Activated CD4-positive, alpha-beta T cell treated with anti-CD3 and anti-CD28 coated beads for 48 hours (primary cell): ENCODE measurements around the gene ELAVL1.
"Not testable (repeated sequence)": the region's sequence is repeated elsewhere in the genome, so short reads cannot be mapped to it uniquely, and the experiment has no call there.

Source experiments
- DNase-seq: peaks from one replicate; pipeline ENCODE4 v3.0.0-alpha.2; 2020

The ELAVL1 gene

DNA sequence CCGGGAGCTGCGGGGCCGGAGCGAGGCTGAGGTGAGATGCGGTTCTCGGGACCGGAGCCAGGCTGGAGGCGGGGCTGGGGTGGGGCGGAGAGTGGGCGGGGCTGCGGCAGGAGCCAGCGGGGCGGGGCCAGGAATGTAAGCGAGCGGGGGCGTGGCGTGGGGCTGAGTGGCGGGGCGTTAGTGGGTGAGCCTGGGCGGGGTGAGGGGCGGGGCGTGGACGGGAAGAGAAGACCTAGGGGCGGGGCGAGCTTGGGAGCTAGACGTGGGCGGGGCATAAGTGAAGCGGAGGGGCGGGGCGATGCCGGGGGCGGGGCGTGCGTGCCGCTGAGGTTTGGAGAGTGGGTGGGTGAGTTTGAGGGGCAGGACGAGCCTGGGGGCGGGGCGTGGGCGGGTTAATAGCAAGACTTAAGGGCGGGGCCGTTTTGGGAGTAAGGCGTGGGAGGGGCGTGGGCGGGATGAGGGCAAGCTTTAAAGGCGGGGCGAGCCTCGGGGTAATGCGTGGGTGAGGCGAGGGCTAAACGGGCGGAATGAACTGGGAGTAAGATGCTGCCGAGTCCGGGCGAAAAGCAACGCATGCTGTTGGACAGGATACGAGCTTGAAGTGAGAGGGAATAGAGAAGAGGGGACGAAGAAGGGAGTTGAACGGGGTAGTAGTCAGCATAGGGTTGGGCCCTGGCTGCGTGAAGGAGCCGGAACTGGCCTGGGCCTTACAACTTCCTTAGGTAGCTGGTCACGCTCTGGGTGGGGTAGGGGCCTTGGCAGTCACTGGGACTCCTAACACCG is 84.7 kb downstream of the ELAVL1 start:
- DNase-seq, result peak; percentile 100

DNA sequence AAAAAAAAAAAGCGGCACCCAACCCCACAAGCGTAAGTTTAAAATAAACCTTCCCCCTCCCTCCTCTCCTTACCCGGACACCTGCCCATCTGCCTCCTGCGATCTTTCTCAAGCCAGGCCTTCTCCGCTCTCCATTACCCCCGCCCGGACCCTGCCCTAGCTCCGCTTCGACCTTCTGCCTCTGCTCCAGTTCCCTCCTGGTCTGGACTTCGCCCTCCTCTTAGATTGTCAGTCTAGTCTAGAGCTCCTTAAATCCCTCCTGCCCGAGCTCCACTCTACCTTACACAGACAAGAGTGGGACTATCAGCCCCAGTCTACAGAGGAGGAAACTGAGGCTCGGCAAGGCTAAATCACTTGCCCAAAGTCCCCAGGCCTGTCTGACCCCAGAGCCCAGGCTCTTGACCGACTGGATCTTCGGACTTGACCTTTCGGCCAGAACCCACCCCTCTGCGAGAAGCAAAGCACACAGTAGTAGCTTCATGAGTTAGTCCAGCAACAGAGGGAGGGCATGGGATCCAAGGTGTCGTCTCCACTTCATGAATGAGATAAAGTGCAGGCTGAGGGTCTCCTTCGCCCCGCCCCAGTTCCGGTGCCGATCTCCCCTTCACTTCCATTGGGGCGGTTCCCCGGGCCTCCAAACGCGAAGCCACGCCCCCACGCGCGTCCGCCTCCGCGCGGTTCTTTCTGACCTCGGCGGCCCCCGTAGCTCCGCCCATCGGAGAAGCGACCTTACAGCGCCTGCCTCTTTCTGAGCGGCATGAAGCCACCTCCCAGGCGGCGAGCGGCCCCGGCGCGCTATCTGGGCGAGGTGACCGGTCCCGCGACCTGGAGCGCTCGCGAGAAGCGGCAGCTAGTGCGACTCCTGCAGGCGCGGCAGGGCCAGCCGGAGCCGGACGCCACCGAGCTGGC is 85.6 kb downstream of the ELAVL1 start, which contains the start of gene SNAPC2:
TSS of gene SNAPC2 (plus strand) at position 729 of the 909 bp plus-strand sequence. CDS start at position 758, 29 bp downstream.
- DNase-seq, result peak; percentile 98

DNA sequence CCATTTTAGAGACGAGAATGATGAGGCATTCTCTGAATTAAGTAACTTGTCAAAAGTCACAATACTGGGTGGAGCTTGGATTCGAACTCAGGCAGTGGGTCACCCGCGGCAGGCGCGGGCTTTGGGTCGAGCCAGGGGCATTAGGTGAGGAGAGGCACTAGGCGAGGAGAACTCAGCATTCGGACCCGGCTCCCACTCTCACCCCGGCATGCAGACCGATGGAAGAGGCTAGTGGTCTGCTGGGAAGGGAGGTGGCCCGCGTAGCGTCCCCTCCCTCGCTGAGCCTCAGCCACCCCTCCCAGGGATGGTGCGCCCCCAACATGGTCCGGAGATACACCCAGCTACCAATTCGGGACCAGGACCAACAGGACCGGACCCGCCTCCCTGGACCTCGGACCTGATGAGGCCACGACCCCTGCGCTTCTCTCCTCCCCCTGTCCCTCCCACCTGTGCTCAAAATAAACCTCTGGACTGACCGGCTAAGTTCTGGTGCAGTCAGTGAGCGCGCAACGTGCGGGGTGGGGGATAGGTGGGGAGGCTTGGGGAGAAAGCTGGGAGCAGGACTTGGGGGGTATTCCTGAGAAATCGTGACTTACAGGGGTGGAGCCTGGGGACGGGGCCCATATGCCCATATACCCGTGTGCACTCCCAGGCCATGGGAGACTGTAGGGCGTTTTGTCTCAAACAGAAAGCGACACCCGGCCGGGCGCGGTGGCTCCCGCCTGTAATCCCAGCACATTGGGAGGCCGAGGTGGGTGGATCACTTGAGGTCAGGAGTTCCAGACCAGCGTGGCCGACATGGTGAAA is 86.6 kb downstream of the ELAVL1 start:
- DNase-seq, result no peak

DNA sequence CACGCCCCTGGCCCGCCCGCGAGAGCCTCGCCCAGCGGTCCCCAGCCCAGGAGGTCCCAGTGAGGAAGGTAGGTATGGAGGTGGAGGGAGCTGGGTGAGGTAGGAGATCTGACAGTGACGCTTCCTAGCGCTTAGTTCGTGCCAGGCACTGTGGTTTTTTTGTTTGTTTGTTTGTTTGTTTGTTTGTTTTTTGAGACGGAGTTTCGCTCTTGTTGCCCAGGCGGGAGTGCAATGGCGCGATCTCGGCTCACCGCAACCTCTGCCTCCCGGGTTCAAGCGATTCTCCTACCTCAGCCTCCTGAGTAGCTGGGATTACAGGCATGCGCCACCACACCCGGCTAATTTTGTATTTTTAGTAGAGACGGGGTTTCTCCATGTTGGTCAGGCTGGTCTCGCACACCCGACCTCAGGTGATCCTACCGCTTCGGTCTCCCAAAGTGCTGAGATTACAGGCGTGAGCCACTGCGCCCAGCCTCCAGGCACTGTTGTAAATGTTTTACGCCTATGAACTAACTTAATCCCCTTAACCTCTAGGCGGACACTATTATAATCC is 87.3 kb downstream of the ELAVL1 start:
- DNase-seq, result not testable (repeated sequence)

DNA sequence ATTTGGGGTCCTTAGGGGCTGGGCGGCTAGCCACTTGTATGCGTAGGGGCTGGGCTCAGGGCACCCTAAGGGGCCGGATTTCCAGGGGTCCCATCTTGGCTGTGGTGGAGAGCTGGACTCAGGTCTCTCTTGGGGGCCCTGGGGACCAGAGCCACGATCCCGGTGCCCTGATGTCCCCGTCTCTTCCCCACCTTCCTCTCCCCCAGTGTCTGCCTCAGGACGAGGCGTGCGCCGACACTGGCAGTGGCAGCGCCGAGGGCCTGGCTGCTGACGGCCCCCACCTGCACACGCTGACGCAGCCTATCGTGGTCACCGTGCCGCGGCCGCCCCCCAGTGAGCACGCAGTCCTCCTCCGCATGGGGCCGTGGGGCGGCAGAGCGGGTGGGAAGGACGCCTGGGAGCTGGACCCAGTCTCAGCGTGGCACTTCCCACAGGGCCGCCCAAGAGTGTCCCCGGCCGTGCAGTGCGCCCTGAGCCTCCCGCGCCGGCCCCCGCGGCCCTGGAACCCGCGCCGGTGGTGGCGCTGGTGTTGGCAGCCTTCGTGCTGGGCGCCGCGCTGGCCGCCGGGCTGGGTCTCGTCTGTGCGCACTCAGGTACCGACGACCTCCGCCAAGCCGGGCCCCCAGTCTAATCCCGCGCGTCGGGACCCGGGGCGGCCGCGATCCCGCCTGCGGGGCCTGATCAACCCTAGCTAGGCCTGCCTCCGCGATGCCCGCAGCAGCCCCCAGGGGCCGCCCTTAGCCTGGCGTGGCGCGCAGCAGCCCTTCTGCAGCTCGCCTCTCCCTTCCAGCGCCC is 88.0 kb downstream of the ELAVL1 start:
- peak; percentile 72 for DNase-seq

DNA sequence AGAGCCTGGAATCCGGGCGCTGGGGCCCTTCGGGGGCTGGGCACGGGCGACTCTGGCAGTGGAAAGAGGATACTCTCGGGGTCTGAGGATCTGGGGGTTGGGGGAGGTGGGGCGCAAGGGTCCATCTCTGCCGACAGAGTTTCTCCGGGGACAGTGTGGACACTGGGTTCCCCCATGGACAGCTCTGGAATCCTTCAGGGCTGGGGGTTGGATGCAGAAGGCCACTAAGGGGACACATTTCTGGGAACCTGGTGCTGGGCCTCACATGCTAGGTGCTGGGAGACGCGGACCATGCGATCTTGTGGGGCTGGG is 88.5 kb downstream of the ELAVL1 start:
- DNase-seq, result no peak

DNA sequence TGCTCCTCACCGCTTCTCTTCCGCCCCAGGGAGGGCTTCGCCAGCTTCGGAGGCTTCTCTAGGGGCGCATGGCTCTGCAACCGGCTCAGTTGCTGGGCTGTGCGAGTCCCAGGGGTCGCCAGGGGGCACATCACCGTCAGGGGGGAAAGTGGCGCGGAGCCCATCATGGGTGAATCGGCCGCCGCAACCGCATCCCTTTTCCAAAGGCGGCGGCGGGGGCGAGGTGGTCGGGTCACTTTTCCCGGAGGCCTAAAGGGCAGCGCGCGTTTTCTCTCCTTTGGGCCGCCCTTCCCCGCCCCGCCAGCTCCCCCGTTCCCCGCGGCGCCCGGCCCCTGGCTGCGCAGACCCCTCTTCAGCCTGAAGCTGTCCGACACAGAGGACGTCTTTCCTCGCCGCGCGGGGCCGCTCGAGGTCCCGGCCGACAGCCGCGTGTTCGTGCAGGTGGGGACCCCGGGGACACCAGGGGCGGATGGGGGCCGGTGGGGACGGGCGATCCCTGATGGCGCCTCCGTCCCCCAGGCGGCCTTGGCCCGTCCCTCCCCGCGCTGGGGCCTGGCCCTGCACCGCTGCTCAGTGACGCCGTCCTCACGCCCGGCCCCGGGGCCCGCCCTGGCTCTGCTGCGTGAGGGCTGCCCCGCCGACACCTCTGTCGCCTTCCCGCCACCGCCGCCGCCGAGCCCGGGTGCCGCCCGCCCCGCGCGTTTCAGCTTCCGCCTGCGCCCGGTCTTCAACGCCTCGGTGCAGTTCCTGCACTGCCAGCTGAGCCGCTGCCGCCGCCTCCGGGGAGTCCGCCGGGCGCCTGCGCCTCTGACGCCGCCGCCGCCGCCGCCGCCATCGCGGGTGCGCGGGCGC is 89.1 kb downstream of the ELAVL1 start:
- peak; percentile 79 for DNase-seq

DNA sequence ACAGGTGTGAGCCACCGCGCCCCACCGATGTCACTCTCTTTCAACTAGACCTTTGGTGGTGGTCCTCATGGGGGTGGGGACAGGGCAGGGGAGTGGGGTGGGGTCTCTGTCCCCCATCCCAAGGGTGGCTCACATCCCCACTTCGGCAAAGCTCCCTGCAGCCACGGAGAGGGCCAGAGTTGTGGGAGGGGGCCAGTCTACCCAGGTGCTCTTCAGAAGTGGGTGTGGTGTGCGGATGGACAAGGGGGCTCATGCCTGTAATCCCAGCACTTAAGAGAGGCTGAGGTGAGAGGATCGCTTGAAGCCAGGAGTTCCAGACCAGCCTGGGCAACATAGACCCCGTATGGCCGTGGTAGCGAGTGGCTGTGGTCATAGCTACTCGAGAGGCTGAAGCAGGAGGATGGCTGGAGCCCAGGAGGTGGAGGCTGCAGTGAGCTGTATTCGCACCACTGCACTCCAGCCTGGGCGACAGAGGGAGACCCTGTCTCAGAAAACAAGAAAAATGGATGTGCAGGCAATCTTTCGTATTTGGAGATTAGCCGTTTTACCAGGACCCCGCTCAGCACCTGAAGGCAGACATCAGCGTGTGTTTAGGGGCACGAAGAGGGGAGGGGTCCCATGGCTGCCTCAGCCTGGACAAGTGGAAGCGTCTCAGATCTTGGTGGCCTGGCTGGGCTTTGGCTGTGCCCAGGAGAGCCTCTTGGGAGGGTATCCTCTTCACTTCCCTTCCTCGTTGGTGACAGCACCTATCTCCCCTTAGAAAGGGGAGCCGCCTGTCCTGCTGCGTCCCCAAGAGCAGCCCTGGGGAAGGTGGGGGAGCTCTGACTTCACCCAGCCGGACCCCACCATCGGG is 90.0 kb downstream of the ELAVL1 start:
- no peak for DNase-seq

DNA sequence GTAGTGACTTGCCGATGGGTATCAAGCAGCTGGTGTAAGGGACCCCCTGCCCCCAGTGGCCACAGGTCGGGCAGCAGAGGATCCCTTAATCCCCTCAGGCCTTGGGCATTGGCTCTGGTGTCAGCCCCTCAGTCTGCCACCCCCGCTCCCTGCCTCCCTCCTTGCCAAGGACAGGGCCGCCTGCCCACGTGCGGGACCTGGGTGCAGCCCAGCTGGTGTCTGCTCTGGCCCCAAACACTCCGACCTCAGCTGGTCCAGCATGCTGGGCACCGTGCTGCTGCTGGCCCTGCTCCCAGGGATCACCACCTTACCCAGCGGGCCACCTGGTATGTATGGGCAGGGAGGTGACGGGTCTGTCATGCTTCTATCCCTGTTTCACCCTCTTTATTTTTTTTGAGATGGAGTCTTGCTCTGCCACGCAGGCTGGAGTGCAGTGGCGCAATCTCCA is 90.8 kb downstream of the ELAVL1 start, which contains the start of gene TGFBR3L:
TSS of gene TGFBR3L (plus strand) at position 233 of the 448 bp plus-strand sequence.
- no peak for DNase-seq

DNA sequence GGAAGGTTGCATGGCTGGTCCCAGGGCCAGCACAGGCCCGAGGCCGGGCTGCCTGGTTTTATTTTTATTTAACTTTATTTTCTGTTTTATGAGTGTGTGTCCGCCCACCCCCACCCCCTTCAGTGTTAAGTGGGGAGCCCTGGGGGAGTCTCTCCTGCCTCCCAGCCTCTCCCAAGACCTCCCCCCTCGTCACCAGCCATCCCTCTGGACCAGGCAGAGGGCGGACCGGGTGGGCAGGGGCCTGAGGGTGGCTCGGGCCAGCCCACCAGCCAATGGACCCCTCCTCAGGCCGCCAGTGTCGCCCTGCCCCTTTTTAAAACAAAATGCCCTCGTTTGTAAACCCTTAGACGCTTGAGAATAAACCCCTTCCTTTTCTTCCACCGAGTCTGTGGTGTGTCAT is 91.3 kb downstream of the ELAVL1 start:
- no peak for DNase-seq

DNA sequence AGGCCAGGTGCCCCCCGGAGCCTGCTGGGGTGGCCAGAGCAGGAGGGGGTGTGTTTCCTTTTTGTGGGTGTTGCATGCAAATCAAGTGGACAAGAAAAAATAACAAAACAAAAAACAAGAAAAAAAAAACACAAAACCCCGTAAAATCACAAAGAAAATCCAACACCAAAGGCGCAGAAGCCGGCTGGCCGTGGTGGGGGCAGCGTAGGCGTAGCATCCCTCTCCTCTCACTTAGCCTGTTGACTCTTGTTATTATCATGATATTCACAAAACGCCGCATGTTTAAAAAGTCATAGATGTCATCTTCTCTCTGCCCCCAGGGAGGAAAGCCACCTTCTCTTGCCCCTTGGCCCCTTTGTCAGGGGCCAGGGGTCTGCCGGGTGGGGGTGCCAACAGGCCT is 91.8 kb downstream of the ELAVL1 start:
- no peak for DNase-seq

DNA sequence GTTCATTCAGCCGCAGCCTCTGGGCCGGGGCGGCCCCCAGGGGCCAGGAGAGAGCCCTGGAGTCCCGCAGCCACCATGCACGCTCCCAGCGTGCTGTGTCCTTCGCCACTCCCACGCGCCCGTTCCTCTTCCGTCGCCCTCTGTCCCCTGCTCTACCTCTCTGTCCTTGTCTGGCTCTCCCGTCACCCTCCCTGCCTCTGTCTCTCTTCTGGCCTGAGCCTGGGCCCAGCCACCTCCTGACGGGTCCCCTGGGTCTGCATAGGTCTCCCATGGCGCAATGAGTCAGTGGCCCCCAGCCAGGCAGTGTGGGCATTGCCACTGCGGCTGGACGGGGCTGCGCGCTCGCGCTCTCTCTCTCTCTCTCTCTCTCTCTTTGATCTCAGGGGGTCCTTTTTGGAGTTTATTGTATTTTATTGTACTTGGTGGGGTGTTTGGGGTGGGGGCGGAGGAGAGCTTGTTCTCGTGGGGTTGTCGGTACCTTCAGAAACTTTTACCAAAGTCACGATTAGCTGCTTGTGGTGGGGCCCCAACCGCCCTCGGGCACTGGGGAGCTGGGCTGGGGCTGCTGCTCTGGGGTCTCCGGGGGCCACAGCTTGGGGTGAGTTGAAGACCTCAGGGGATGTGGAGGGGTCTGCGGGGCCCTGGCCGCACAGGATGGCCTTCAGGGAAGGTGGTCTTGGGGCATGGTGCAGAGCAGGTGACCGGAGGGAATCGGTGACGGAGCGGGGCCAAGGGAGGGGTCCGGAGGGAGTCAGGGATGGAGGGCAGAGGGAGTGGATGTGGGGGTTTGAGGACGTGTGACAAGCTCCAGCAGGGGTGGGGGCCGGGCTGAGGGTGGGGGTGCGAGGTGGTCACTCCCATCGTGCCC is 92.5 kb downstream of the ELAVL1 start:
- no peak for DNase-seq

DNA sequence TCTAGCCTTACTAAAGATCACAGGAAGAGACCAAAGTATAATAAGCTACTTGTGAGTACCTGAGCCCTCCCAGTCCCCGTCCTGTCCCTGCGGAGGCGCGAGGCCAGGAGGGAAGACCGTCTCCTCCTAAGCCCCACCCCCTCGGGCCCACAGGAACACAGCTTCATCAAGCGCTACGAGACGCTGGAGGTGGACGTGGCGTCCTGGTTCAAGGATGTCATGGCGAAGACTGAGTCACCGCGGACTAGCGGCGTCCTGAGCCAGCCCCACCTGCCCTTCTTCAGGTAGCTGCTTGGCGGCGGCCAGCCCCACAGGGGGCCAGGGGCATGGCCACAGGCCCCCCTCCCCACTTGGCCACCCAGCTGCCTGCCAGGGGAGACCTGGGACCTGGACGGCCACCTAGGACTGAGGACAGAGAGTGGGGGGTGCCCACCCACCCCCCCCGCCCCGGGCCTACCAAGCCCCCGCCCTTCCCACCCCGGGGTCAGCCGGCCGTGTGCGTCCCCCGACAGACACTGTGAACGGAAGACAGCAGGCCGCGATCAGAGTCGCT is 93.2 kb downstream of the ELAVL1 start:
- no peak for DNase-seq

DNA sequence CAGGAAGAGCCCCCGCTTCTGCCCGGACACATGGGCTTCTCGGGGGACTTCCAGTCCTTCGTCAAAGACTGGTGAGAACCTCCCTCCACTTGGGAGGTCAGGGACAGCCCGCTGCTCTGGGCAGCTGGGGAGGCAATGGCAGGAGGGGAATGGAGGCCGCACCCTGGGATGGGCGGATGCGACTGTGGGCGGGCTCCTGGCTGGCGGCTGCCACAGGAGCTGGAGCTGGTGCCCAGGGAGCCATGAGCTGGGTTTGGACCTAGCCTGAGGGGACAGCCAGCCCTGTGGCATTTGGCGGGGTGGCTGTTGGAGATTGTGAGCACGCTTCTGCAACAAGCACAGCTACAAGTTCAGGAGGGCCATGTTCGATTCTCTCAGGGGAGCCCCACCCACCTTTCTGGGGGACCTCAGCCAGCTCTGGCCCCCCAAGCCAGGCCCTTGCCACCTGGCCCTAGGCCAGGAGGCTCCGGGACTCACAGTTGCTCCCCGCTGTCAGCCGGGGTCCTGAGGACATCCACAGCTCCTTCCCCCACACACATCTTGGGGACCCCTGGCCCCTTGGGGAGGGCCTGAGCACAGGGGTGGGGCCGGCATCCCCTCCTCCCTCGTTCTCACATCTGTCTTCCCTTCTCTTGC is 93.8 kb downstream of the ELAVL1 start:
- no peak for DNase-seq

DNA sequence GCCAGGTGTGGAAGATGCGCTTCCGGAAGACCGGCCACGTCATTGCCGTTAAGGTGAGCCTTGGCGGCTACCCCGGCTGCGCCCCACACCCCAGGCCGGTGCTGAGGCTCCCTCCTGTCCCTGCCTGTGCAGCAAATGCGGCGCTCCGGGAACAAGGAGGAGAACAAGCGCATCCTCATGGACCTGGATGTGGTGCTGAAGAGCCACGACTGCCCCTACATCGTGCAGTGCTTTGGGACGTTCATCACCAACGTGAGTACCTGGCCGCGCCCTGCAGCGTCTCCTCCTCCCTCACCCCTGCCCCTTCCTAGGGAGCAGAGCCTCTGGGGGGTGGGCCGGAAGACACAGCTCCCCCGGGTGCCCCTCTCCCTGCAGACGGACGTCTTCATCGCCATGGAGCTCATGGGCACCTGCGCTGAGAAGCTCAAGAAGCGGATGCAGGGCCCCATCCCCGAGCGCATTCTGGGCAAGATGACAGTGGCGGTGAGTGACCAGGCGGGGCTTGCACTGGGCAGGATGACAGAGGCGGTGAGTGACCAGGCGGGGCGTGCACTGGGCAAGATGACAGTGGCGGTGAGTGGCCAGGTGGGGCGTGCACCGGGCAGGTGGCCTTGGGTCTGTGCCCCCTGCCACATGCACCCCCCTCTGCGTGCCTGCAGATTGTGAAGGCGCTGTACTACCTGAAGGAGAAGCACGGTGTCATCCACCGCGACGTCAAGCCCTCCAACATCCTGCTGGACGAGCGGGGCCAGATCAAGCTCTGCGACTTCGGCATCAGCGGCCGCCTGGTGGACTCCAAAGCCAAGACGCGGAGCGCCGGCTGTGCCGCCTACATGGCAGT is 94.9 kb downstream of the ELAVL1 start:
- no peak for DNase-seq

DNA sequence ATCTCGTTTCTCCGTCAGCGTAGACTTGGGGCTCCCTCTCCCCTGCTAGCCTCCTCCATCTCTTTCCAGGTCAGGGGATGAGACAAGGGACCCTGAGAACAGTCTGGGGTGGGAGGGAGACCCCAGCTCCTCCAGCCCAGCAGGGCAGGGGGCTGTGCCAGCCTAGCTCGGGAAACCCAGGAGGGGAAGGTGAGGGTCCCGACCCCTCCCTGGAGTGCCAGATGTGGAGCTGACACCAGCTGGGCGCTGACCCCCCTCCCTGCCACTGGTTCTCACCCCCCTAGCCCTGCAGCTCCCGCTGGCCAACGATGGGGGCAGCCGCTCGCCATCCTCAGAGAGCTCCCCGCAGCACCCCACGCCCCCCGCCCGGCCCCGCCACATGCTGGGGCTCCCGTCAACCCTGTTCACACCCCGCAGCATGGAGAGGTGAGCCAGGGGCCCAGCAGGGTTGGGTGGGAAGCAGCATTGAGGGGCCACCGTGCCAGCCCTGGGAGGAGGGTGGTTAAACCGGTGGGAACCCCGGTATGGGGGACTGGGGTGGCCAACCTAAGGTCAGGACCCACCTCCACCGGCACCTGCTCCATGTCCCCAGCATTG is 95.9 kb downstream of the ELAVL1 start:
- no peak for DNase-seq
